HEK293 (cell line): ENCODE data around the gene PLOD3.

Experiments used
- BCL11B ChIP-seq: fragments of 450-650 bp; formaldehyde crosslinking; IDR thresholded peaks from 2 replicates; pipeline ENCODE4 v1.5.1; 2016; ENCODE audit warnings: low read depth, missing biosample characterization, missing genetic modification characterization
- ELK4 ChIP-seq: IDR thresholded peaks from 2 replicates; pipeline ENCODE4 v1.6.1; 2011; ENCODE audit warnings: mild to moderate bottlenecking, low read depth, low read length, borderline replicate concordance
- GLI2 ChIP-seq: fragments of 450-650 bp; formaldehyde crosslinking; IDR thresholded peaks from 2 replicates; pipeline ENCODE4; 2017; ENCODE audit warnings: missing biosample characterization, missing genetic modification characterization, low read depth, borderline replicate concordance
- HOXA7 ChIP-seq: sonication (generic); formaldehyde crosslinking; IDR thresholded peaks from 2 replicates; pipeline ENCODE4 v1.8.1; 2022; ENCODE audit warnings: missing genetic modification reagents, borderline replicate concordance
- HOXC10 ChIP-seq: sonication (generic); formaldehyde crosslinking; IDR thresholded peaks from 2 replicates; pipeline ENCODE4 v1.8.1; 2023; ENCODE audit warnings: mild to moderate bottlenecking, missing genetic modification reagents
- KLF8 ChIP-seq: fragments of 450-650 bp; formaldehyde crosslinking; IDR thresholded peaks from 2 replicates; pipeline ENCODE4 v1.5.1; 2016; ENCODE audit warnings: missing biosample characterization, missing genetic modification characterization
- PATZ1 ChIP-seq: fragments of 450-650 bp; formaldehyde crosslinking; IDR thresholded peaks from 2 replicates; pipeline ENCODE4 v1.5.1; 2016; ENCODE audit warnings: missing biosample characterization, missing genetic modification characterization
- ZBTB26 ChIP-seq: fragments of 450-650 bp; formaldehyde crosslinking; optimal IDR thresholded peaks from 2 replicates; pipeline ENCODE3; 2016; ENCODE audit warnings: missing biosample characterization, mild to moderate bottlenecking, missing genetic modification characterization
- ZIC2 ChIP-seq: fragments of 450-650 bp; formaldehyde crosslinking; IDR thresholded peaks from 2 replicates; pipeline ENCODE4 v1.5.1; 2016; ENCODE audit warnings: missing biosample characterization, missing genetic modification characterization
- ZNF132 ChIP-seq: fragments of 450-650 bp; formaldehyde crosslinking; IDR thresholded peaks from 2 replicates; pipeline ENCODE4 v1.5.1; 2017; ENCODE audit warnings: missing biosample characterization, missing genetic modification characterization, borderline replicate concordance
- ZNF311 ChIP-seq: fragments of 450-650 bp; formaldehyde crosslinking; IDR thresholded peaks from 2 replicates; pipeline ENCODE4 v1.5.1; 2017; ENCODE audit warnings: missing biosample characterization, missing genetic modification characterization, borderline replicate concordance
- ZNF366 ChIP-seq: fragments of 450-650 bp; formaldehyde crosslinking; conservative IDR thresholded peaks from 2 replicates; pipeline ENCODE4 v1.5.1; 2016; ENCODE audit warnings: missing biosample characterization, missing genetic modification characterization
- ZNF426 ChIP-seq: fragments of 450-650 bp; formaldehyde crosslinking; IDR thresholded peaks from 2 replicates; pipeline ENCODE4 v1.5.1; 2017; ENCODE audit warnings: missing biosample characterization, missing genetic modification characterization, mild to moderate bottlenecking, inconsistent platforms, moderate library complexity
- ZNF433 ChIP-seq: fragments of 450-650 bp; formaldehyde crosslinking; IDR thresholded peaks from 2 replicates; pipeline ENCODE4 v1.5.1; 2016; ENCODE audit warnings: missing biosample characterization, missing genetic modification characterization, low read depth
- ZNF449 ChIP-seq: fragments of 450-650 bp; formaldehyde crosslinking; IDR thresholded peaks from 2 replicates; pipeline ENCODE4 v1.5.1; 2017; ENCODE audit warnings: missing biosample characterization, mild to moderate bottlenecking, missing genetic modification characterization, moderate library complexity
- ZNF544 ChIP-seq: fragments of 450-650 bp; formaldehyde crosslinking; IDR thresholded peaks from 2 replicates; pipeline ENCODE4 v1.5.0; 2017; ENCODE audit warnings: missing biosample characterization, missing genetic modification characterization
- ZNF548 ChIP-seq: fragments of 450-650 bp; formaldehyde crosslinking; IDR thresholded peaks from 2 replicates; pipeline ENCODE4 v1.5.1; 2016; ENCODE audit warnings: missing biosample characterization, missing genetic modification characterization
- ZNF571 ChIP-seq: fragments of 450-650 bp; formaldehyde crosslinking; IDR thresholded peaks from 2 replicates; pipeline ENCODE4 v1.5.0; 2017; ENCODE audit warnings: missing biosample characterization, missing genetic modification characterization
- ZNF654 ChIP-seq: fragments of 450-650 bp; formaldehyde crosslinking; IDR thresholded peaks from 2 replicates; pipeline ENCODE4 v1.5.1; 2016; ENCODE audit warnings: low read depth, missing biosample characterization, missing genetic modification characterization
- ZNF792 ChIP-seq: fragments of 450-650 bp; formaldehyde crosslinking; IDR thresholded peaks from 2 replicates; pipeline ENCODE4 v1.5.1; 2016; ENCODE audit warnings: missing biosample characterization, missing genetic modification characterization
- ZNF837 ChIP-seq: fragments of 450-650 bp; formaldehyde crosslinking; IDR thresholded peaks from 2 replicates; pipeline ENCODE4 v1.5.1; 2016; ENCODE audit warnings: missing biosample characterization, missing genetic modification characterization
- ZNF843 ChIP-seq: fragments of 450-650 bp; formaldehyde crosslinking; IDR thresholded peaks from 2 replicates; pipeline ENCODE4 v1.5.1; 2016; ENCODE audit warnings: missing biosample characterization, missing genetic modification characterization
- TF ChIP-seq, protein P1 (sequence below): fragments of 450-650 bp; formaldehyde crosslinking; IDR thresholded peaks from 2 replicates; pipeline ENCODE4 v1.5.1; 2017; ENCODE audit warnings: missing biosample characterization, missing genetic modification characterization
- TF ChIP-seq, protein P2 (sequence below): fragments of 450-650 bp; formaldehyde crosslinking; IDR thresholded peaks from 2 replicates; pipeline ENCODE4 v1.5.1; 2016; ENCODE audit warnings: missing biosample characterization, missing genetic modification characterization
- TF ChIP-seq, protein P3 (sequence below): fragments of 450-650 bp; IDR thresholded peaks from 2 replicates; pipeline ENCODE4 v1.5.1; 2018; ENCODE audit warnings: missing biosample characterization, mild to moderate bottlenecking, missing genetic modification characterization

Gene PLOD3

GRCh38 chr7:101164071-101164840 is 53.1 kb downstream of the PLOD3 start (continued):
- TF ChIP-seq ZNF449 (tag by site-specific recombination), result no peak
- no peak for TF ChIP-seq ZNF654 (tag by site-specific recombination)
- no peak for TF ChIP-seq HOXC10 (CRISPR knock-in tag)
- no peak for TF ChIP-seq ZNF311 (tag by site-specific recombination)
- no peak for TF ChIP-seq HOXA7 (CRISPR knock-in tag)
- TF ChIP-seq, protein P1, sequence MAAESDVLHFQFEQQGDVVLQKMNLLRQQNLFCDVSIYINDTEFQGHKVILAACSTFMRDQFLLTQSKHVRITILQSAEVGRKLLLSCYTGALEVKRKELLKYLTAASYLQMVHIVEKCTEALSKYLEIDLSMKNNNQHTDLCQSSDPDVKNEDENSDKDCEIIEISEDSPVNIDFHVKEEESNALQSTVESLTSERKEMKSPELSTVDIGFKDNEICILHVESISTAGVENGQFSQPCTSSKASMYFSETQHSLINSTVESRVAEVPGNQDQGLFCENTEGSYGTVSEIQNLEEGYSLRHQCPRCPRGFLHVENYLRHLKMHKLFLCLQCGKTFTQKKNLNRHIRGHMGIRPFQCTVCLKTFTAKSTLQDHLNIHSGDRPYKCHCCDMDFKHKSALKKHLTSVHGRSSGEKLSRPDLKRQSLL, result peak; percentile 74; the same call in 1 of the 2 replicates
- no peak for TF ChIP-seq ZNF843 (tag by site-specific recombination)
- no peak for TF ChIP-seq ZNF544 (tag by site-specific recombination)
- TF ChIP-seq ZIC2 (tag by site-specific recombination), result peak; percentile 38; the same call in 1 of the 2 replicates
- no peak for TF ChIP-seq PATZ1 (tag by site-specific recombination)
- TF ChIP-seq ZNF433 (tag by site-specific recombination), result no peak
- TF ChIP-seq BCL11B (tag by site-specific recombination), result no peak
- no peak for TF ChIP-seq ZNF426 (tag by site-specific recombination)
- no peak for TF ChIP-seq ZNF548 (tag by site-specific recombination)
- no peak for TF ChIP-seq ELK4
- TF ChIP-seq KLF8 (tag by site-specific recombination), result 0 out of 2 replicates have a peak, but pooled peaks have one; percentile 12
- TF ChIP-seq, protein P2, sequence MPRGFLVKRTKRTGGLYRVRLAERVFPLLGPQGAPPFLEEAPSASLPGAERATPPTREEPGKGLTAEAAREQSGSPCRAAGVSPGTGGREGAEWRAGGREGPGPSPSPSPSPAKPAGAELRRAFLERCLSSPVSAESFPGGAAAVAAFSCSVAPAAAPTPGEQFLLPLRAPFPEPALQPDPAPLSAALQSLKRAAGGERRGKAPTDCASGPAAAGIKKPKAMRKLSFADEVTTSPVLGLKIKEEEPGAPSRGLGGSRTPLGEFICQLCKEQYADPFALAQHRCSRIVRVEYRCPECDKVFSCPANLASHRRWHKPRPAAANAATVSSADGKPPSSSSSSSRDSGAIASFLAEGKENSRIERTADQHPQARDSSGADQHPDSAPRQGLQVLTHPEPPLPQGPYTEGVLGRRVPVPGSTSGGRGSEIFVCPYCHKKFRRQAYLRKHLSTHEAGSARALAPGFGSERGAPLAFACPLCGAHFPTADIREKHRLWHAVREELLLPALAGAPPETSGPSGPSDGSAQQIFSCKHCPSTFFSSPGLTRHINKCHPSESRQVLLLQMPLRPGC (tag by site-specific recombination), result no peak
- TF ChIP-seq ZNF366 (tag by site-specific recombination), result no peak
- TF ChIP-seq, protein P3, sequence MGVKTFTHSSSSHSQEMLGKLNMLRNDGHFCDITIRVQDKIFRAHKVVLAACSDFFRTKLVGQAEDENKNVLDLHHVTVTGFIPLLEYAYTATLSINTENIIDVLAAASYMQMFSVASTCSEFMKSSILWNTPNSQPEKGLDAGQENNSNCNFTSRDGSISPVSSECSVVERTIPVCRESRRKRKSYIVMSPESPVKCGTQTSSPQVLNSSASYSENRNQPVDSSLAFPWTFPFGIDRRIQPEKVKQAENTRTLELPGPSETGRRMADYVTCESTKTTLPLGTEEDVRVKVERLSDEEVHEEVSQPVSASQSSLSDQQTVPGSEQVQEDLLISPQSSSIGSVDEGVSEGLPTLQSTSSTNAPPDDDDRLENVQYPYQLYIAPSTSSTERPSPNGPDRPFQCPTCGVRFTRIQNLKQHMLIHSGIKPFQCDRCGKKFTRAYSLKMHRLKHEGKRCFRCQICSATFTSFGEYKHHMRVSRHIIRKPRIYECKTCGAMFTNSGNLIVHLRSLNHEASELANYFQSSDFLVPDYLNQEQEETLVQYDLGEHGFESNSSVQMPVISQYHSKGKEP, result no peak
- TF ChIP-seq ZNF837, result no peak
- TF ChIP-seq ZNF571, result no peak
- TF ChIP-seq GLI2 (tag by site-specific recombination), result no peak
- TF ChIP-seq ZNF792 (tag by site-specific recombination), result no peak
- TF ChIP-seq ZBTB26, result peak; percentile 93
- TF ChIP-seq ZNF132 (tag by site-specific recombination), result no peak
